H1 (cell line): Measurements from ENCODE around the gene IL17RE. TPM values are rescaled to one million over a fixed set of nuclear protein-coding genes. Genes with fewer than 3 reads are reported as not detected.

Experiments used
- CTCF ChIA-PET: fragments of 300-600 bp; sonication (Branson Sonifier 250); formaldehyde crosslinking; loops from one replicate; lab custom pipeline; 2021; ENCODE audit not compliant: partially characterized antibody; lab: Charles Lee
- POLR2A ChIA-PET: fragments of 300-600 bp; sonication (Branson Sonifier 250); formaldehyde crosslinking; loops from one replicate; lab custom pipeline; 2021; ENCODE audit warnings: inconsistent platforms; ENCODE audit not compliant: partially characterized antibody; lab: Charles Lee
- DNase-seq, 2 experiments: peaks; one replicate each; pipeline versions ENCODE4 v3.0.0 to v3.0.0-alpha.2; 2010 to 2022; ENCODE audit warnings: low spot score in 2 of 2, low read depth in 1 of 2, mixed read lengths in 1 of 2
- FAIRE-seq: peaks from 2 replicates; lab custom pipeline; 2011; peaks lifted over from hg19 to GRCh38; lab: Jason Lieb, UNC
- H2AFZ ChIP-seq: 2 replicates; pipeline ENCODE4 v1.8.1; 2012; ENCODE audit warnings: low read length, inconsistent platforms
- H2AK5ac ChIP-seq: 2 replicates; pipeline ENCODE4 v1.6.1; 2013; ENCODE audit warnings: low read depth, low read length
- H2BK120ac ChIP-seq: replicated peaks from 2 replicates; pipeline ENCODE3; 2013; ENCODE audit warnings: low read depth, low read length, inconsistent platforms
- H2BK12ac ChIP-seq: 2 replicates; pipeline ENCODE4 v1.6.1; 2013; ENCODE audit warnings: low read depth, low read length
- H2BK15ac ChIP-seq: 2 replicates; pipeline ENCODE4 v1.6.1; 2013; ENCODE audit warnings: low read length
- H2BK20ac ChIP-seq: 2 replicates; pipeline ENCODE4 v1.6.1; 2013; ENCODE audit warnings: low read length
- H2BK5ac ChIP-seq: 2 replicates; pipeline ENCODE4 v1.6.1; 2013; ENCODE audit warnings: low read depth, low read length
- H3K14ac ChIP-seq: 2 replicates; pipeline ENCODE4 v1.6.1; 2013; ENCODE audit warnings: inconsistent platforms; ENCODE audit not compliant: insufficient read length
- H3K18ac ChIP-seq: 2 replicates; pipeline ENCODE4 v1.6.1; 2013; ENCODE audit warnings: low read length; ENCODE audit errors: extremely low read depth
- H3K23ac ChIP-seq: 2 replicates; pipeline ENCODE4 v1.6.1; 2013; ENCODE audit warnings: inconsistent platforms; ENCODE audit not compliant: insufficient read length
- H3K23me2 ChIP-seq: 2 replicates; pipeline ENCODE4 v1.6.1; 2013; ENCODE audit warnings: low read depth, low read length
- H3K27ac ChIP-seq: 2 replicates; pipeline ENCODE4 v1.6.1; 2011; ENCODE audit warnings: low read depth, low read length, inconsistent platforms
- H3K27me3 ChIP-seq, 4 experiments: replicated peaks in 1 of 4; 1 replicate in 1 of 4; 2 replicates in 3 of 4; pipeline versions ENCODE4 v1.6.1 to v1.8.1; 2011 to 2013; ENCODE audit warnings: low read length in 3 of 4, mild to moderate bottlenecking in 3 of 4, inconsistent platforms in 2 of 4, mixed read lengths in 2 of 4, moderate library complexity in 1 of 4; ENCODE audit not compliant: control insufficient read depth in 3 of 4, insufficient read depth in 3 of 4; ENCODE audit errors: extremely low read depth in 1 of 4
- H3K36me3 ChIP-seq, 4 experiments: 2 replicates each; pipeline versions ENCODE4 v1.6.1 to v1.8.1; 2011 to 2013; ENCODE audit warnings: mild to moderate bottlenecking in 4 of 4, low read length in 3 of 4, moderate library complexity in 2 of 4, control low read depth in 1 of 4, inconsistent platforms in 1 of 4; ENCODE audit not compliant: insufficient read depth in 4 of 4, control insufficient read depth in 2 of 4
- H3K4ac ChIP-seq: replicated peaks from 2 replicates; pipeline ENCODE3; 2013; ENCODE audit warnings: low read length, low read depth, mixed read lengths, inconsistent platforms; ENCODE audit not compliant: insufficient read length
- H3K4me1 ChIP-seq, 4 experiments: replicated peaks in 1 of 4; 1 replicate in 1 of 4; 2 replicates in 3 of 4; pipeline versions ENCODE4 v1.6.1 to v1.8.1; 2011 to 2013; ENCODE audit warnings: low read length in 3 of 4, inconsistent platforms in 2 of 4, mixed read lengths in 1 of 4; ENCODE audit not compliant: insufficient read depth in 4 of 4, control insufficient read depth in 3 of 4
- H3K4me2 ChIP-seq, 2 experiments: 2 replicates each; pipeline versions ENCODE4 v1.6.1 to v1.8.1; 2011 to 2013; ENCODE audit warnings: low read depth in 2 of 2, low read length in 2 of 2, control low read depth in 1 of 2, inconsistent platforms in 1 of 2, mild to moderate bottlenecking in 1 of 2; ENCODE audit not compliant: insufficient read depth in 1 of 2
- H3K4me3 ChIP-seq, 4 experiments: fragments of 200-600, 300-600 bp in 1 of 4; sonication (generic), shearing (Covaris generic), sonication (Bioruptor Twin) in 1 of 4; 2 replicates each; pipeline versions ENCODE4 v1.5.1 to v1.8.1; 2011 to 2016; ENCODE audit warnings: low read length in 4 of 4, low read depth in 3 of 4, control low read depth in 2 of 4, inconsistent platforms in 2 of 4, mild to moderate bottlenecking in 2 of 4, mixed read lengths in 1 of 4, moderate library complexity in 1 of 4; ENCODE audit not compliant: insufficient read depth in 2 of 4; ENCODE audit errors: extremely low read depth in 1 of 4
- H3K56ac ChIP-seq: replicated peaks from 2 replicates; pipeline ENCODE3; 2013; ENCODE audit warnings: low read depth, mild to moderate bottlenecking, mixed read lengths, low read length, inconsistent platforms; ENCODE audit not compliant: insufficient read length
- H3K79me1 ChIP-seq: 2 replicates; pipeline ENCODE4 v1.6.1; 2013; ENCODE audit warnings: low read depth, low read length, control low read depth
- H3K79me2 ChIP-seq, 2 experiments: 2 replicates each; pipeline versions ENCODE4 v1.6.1 to v1.8.1; 2012 to 2013; ENCODE audit warnings: low read length in 2 of 2, mild to moderate bottlenecking in 2 of 2, inconsistent platforms in 1 of 2; ENCODE audit not compliant: insufficient read depth in 2 of 2, control insufficient read depth in 1 of 2
- H3K9ac ChIP-seq, 4 experiments: replicated peaks in 1 of 4; 1 replicate in 1 of 4; 2 replicates in 3 of 4; pipeline versions ENCODE4 v1.6.1 to v1.8.1; 2011 to 2013; ENCODE audit warnings: low read depth in 3 of 4, low read length in 3 of 4, control low read depth in 2 of 4, mild to moderate bottlenecking in 2 of 4, moderate library complexity in 2 of 4, inconsistent platforms in 1 of 4; ENCODE audit errors: extremely low read depth in 1 of 4
- H3K9me3 ChIP-seq, 2 experiments: 2 replicates each; pipeline versions ENCODE4 v1.6.1 to v1.8.1; 2012 to 2013; ENCODE audit warnings: mild to moderate bottlenecking in 2 of 2, moderate library complexity in 2 of 2, control low read depth in 1 of 2, inconsistent platforms in 1 of 2, low read depth in 1 of 2, low read length in 1 of 2, mixed read lengths in 1 of 2; ENCODE audit not compliant: insufficient read depth in 2 of 2
- H4K20me1 ChIP-seq, 2 experiments: replicated peaks in 1 of 2; 2 replicates each; pipeline versions ENCODE3 to v1.8.1; 2011 to 2013; ENCODE audit warnings: inconsistent platforms in 2 of 2, low read length in 2 of 2, mild to moderate bottlenecking in 1 of 2; ENCODE audit not compliant: insufficient read depth in 2 of 2, control insufficient read depth in 1 of 2
- H4K5ac ChIP-seq: 2 replicates; pipeline ENCODE4 v1.6.1; 2013; ENCODE audit warnings: low read length, low read depth, mixed read lengths, inconsistent platforms; ENCODE audit not compliant: insufficient read length
- H4K8ac ChIP-seq: 2 replicates; pipeline ENCODE4 v1.8.0; 2013; ENCODE audit warnings: mild to moderate bottlenecking, moderate library complexity, low read length, inconsistent platforms; ENCODE audit not compliant: insufficient read depth; ENCODE audit errors: extremely low read depth
- H4K91ac ChIP-seq: replicated peaks from 2 replicates; pipeline ENCODE3; 2013; ENCODE audit warnings: low read length, mixed read lengths, inconsistent platforms; ENCODE audit not compliant: insufficient read length
- CTCF ChIP-seq, 3 experiments: IDR thresholded peaks; 1 replicate in 2 of 3; 2 replicates in 1 of 3; pipeline versions ENCODE4 v1.5.1 to v1.6.1; 2011; ENCODE audit warnings: low read length in 3 of 3, mild to moderate bottlenecking in 3 of 3, inconsistent platforms in 2 of 3, low read depth in 1 of 3, moderate library complexity in 1 of 3; ENCODE audit not compliant: insufficient read depth in 1 of 3; ENCODE audit errors: control extremely low read depth in 1 of 3
- E2F6 ChIP-seq: IDR thresholded peaks from 2 replicates; pipeline ENCODE4 v1.6.1; 2012; ENCODE audit warnings: inconsistent platforms
- TAF1 ChIP-seq: IDR thresholded peaks from 2 replicates; pipeline ENCODE4 v1.6.1; 2011; ENCODE audit warnings: mild to moderate bottlenecking, low read depth, low read length
- TAF7 ChIP-seq: optimal IDR thresholded peaks from 2 replicates; pipeline ENCODE3; 2011; ENCODE audit warnings: low read depth, mild to moderate bottlenecking, inconsistent platforms, low read length, moderate library complexity, borderline replicate concordance
- WGBS, 2 experiments: shearing (Covaris generic) in 1 of 2; methylation state at CpG; one replicate each; pipeline versions ENCODE4 v1.1.6 to v1.1.7; 2013 to 2015; ENCODE audit warnings: low lambda C conversion rate in 2 of 2, mixed read lengths in 2 of 2, inconsistent platforms in 1 of 2, low coverage in 1 of 2, missing lambda C conversion rate in 1 of 2; ENCODE audit not compliant: insufficient replicate concordance in 2 of 2, insufficient coverage in 1 of 2, insufficient read length in 1 of 2; ENCODE audit errors: extremely low coverage in 1 of 2, missing lambda C conversion rate in 1 of 2; 5-methylcytosine and 5-hydroxymethylcytosine counted together
- polyA plus RNA-seq, 7 experiments: library from polyadenylated mRNA; depleted of rRNA in 3 of 7; stranded (reverse) in 5 of 7; unstranded in 2 of 7; fragments of >200 nt in 5 of 7; fragments of 200-250 nt in 2 of 7; gene quantifications; 1 replicate in 5 of 7; 2 replicates in 1 of 7; 4 replicates in 1 of 7; pipeline versions ENCODE4 v1.2.1 to v1.2.3, GENCODE V29; 2011 to 2013; ENCODE audit warnings: missing spikeins in 2 of 7, mixed read lengths in 2 of 7
- total RNA-seq: library from RNA; stranded (reverse); fragmentation: NEBNext Ultra II Directional; extraction: Animal tissue kit (Norgen Biotek cat#: 25700); gene quantifications from 2 replicates; pipeline ENCODE4 v1.2.1, GENCODE V29; 2021

IL17RE gene
- total and polyA plus RNA-seq, 2 of the 8 experiments (the other 6 are each of a cell fraction or from before 2014, with no cell fraction given) = 3.4 to 4.9 TPM

- Histone ChIP-seq H3K9ac (no peak overlapping the region), H2AFZ (no peak overlapping the region), H2BK12ac (peak overlapping the region; percentile 80; the same call in 1 of the 2 replicates), H3K23me2 (no peaks in the 10 kb centered on the region), H2BK15ac (no peak overlapping the region), H3K79me2 (no peaks in the 10 kb centered on the region), H3K4me3 (no peak overlapping the region), H3K9me3 (no peaks in the 10 kb centered on the region), H2BK5ac (no peak overlapping the region), H4K91ac (no peak overlapping the region), H3K23ac (no peak overlapping the region), H3K14ac (no peak overlapping the region), H3K36me3 (no peaks in the 10 kb centered on the region), H3K56ac (no peak overlapping the region), H3K79me1 (no peaks in the 10 kb centered on the region), H3K4ac (no peak overlapping the region), H2BK20ac (no peak overlapping the region), H3K4me2 (no peak overlapping the region), H2BK120ac (no peak overlapping the region), H2AK5ac (no peak overlapping the region), H4K5ac (no peak overlapping the region), H4K20me1 (no peaks in the 10 kb centered on the region), H3K27ac (no peak overlapping the region), H3K27me3 (no peaks in the 10 kb centered on the region), H3K18ac (no peak overlapping the region), H3K4me1 (no peaks in the 10 kb centered on the region; a peak in 1 of 7 replicates), H4K8ac (peak overlapping the region; percentile 46; the same call in 1 of the 2 replicates)
- POLR2A ChIA-PET = interaction anchor here (1.0 kb wide), 1 partner anchor 12 kb away, joined by 4 read pairs; no protein-coding TSS in a partner anchor
- CTCF ChIA-PET = interaction anchor here (0.8 to 1.6 kb wide), 3 partner anchors 12 to 70 kb away, joined by 3 to 4 read pairs (median 3); no protein-coding TSS in a partner anchor
- WGBS, 2 experiments = 95% methylated on average over 12 of the region's 12 CpGs; no CpG with 5 or more reads in 1 of the 2 experiments
- FAIRE-seq (no peak), DNase-seq (no peak)
- no peak for TF ChIP-seq E2F6
- no peak for TF ChIP-seq TAF7
- TF ChIP-seq CTCF (IDR thresholded peaks at IDR 0.05; ENCODE audit: control extremely low read depth in 1 of 3, insufficient read depth in 1 of 3, low read depth in 1 of 3, low read length in 3 of 3) = 0 out of 4 replicates have a peak, but pooled peaks of 1 of the 3 experiments have one; percentile 10
- no peak for TF ChIP-seq TAF1
Observed at GRCh38 chr3:9876991-9877390, 25.7 kb upstream of the IL17RE start.
